Measurements from ENCODE around the gene JMJD4.

DNA sequence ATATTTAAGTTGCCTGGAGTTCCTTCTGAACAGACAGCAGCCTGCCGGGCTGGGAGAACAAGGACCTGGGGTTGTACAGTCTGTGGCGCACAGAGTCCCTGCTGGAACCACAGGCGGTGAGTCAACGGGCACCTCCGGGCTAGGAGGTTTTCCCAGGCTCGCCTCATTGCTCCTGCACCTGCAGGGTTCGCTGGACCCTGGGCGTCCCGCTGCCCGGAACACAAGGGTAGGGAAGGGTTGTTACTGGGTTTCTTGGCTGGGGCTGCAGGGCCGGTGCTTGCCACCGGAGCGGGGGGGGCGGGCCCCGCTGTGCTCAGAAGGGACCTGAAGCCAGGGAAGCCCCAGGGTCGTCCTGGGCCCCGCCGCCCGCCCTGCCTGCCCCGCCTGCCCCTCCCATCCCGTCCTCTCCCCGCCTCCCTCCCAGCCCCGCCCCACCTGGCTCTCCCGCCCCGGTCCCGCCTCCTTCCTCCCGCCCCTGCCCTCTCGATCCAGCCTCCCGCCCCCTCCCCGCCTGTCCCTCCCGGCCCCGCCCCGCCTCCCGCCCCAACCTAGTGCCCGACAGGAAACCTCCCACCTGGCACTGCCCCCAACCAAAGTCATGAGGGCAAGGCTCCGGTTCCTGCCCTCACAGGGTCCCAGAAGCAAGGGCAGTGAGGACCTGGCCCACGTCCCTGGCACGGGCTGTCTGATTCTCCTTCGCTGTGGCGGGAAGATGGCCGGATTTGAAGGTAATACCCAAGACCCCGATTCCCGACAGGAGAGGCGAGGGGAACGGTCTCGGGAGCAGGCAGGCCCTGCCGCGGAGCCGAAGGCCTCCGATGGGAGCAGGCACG lies 6.8 kb downstream of the JMJD4 start:
- no peak for TF ChIP-seq EP300 (IDR thresholded peaks at IDR 0.05)
- TF ChIP-seq, protein P1, sequence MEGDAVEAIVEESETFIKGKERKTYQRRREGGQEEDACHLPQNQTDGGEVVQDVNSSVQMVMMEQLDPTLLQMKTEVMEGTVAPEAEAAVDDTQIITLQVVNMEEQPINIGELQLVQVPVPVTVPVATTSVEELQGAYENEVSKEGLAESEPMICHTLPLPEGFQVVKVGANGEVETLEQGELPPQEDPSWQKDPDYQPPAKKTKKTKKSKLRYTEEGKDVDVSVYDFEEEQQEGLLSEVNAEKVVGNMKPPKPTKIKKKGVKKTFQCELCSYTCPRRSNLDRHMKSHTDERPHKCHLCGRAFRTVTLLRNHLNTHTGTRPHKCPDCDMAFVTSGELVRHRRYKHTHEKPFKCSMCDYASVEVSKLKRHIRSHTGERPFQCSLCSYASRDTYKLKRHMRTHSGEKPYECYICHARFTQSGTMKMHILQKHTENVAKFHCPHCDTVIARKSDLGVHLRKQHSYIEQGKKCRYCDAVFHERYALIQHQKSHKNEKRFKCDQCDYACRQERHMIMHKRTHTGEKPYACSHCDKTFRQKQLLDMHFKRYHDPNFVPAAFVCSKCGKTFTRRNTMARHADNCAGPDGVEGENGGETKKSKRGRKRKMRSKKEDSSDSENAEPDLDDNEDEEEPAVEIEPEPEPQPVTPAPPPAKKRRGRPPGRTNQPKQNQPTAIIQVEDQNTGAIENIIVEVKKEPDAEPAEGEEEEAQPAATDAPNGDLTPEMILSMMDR (IDR thresholded peaks at IDR 0.05) = no peak

Measured in tibial nerve (tissue), 4 donors.